Measurements from ENCODE around the gene GPHN. TPM values are rescaled to one million over a fixed set of nuclear protein-coding genes. Genes with fewer than 3 reads are reported as not detected.

GPHN gene
- total and polyA plus RNA-seq, 2 of the 4 experiments (the other 2 are of a cell fraction): 8.0 to 8.1 TPM

DNA sequence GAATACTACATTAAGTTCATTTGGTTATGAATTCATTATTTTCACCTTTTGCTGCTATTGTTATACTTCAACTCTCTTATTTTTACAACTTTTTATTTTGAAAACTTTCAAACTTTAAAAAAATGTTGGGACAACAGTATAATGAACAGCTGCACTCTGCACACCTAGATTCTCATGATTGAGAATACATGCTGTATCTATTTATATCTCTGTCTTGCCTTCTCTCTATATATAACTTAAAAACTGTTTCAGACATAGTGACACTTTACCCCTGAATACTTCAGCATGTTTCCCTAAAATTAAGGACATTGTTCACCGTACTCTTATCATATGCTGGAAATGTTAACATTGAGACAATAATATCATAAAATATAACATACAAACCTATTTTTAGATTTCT lies 237.1 kb downstream of the GPHN start:
- Histone ChIP-seq H3K4me1 (ENCODE audit: control insufficient read depth, insufficient read depth, low read length) (no peaks in the 10 kb centered on the region), H2AK5ac (ENCODE audit: low read depth, low read length) (no peak overlapping the region), H3K56ac (ENCODE audit: extremely low read depth, insufficient read depth, low read length) (no peak overlapping the region), H2BK5ac (ENCODE audit: low read depth, low read length, poor library complexity, severe bottlenecking) (no peak overlapping the region), H2BK20ac (ENCODE audit: low read depth, low read length) (no peak overlapping the region), H3K9ac (ENCODE audit: low read depth, low read length) (no peak overlapping the region), H3K79me1 (ENCODE audit: low read depth in 1 of 2, low read length in 2 of 2) (no peaks in the 10 kb centered on the region), H2AK9ac (replicated peaks; ENCODE audit: low read depth, low read length, poor library complexity) (no peak overlapping the region), H3K27ac (ENCODE audit: insufficient read depth, low read length) (no peak overlapping the region), H3K14ac (replicated peaks; ENCODE audit: low read depth, low read length) (no peak overlapping the region), H2BK120ac (ENCODE audit: low read depth, low read length) (no peak overlapping the region), H3K18ac (ENCODE audit: low read depth, low read length) (no peak overlapping the region), H4K91ac (ENCODE audit: insufficient read depth, low read depth, low read length) (no peak overlapping the region), H3K9me1 (ENCODE audit: insufficient read depth, low read length) (no peaks in the 10 kb centered on the region), H4K8ac (ENCODE audit: low read depth in 2 of 2, low read length in 2 of 2) (no peak overlapping the region), H2BK15ac (ENCODE audit: low read depth, low read length) (no peak overlapping the region), H3K4me2 (ENCODE audit: low read depth, low read length) (no peak overlapping the region), H3K36me3 (ENCODE audit: control insufficient read depth, insufficient read depth, low read length) (no peaks in the 10 kb centered on the region), H3K4me3 (ENCODE audit: insufficient read depth, low read depth, low read length) (no peak overlapping the region), H3K4ac (ENCODE audit: low read depth, low read length) (no peak overlapping the region), H3K27me3 (ENCODE audit: control insufficient read depth, insufficient read depth, low read length) (no peaks in the 10 kb centered on the region), H4K5ac (ENCODE audit: low read depth, low read length) (no peak overlapping the region), H3K23ac (ENCODE audit: low read depth, low read length) (no peak overlapping the region), H4K20me1 (ENCODE audit: insufficient read depth, low read length) (no peaks in the 10 kb centered on the region), H3K9me3 (ENCODE audit: control insufficient read depth, insufficient read depth, low read length) (no peaks in the 10 kb centered on the region), H2AFZ (replicated peaks; ENCODE audit: low read length, poor library complexity) (no peak overlapping the region)
- TF ChIP-seq, protein P1, sequence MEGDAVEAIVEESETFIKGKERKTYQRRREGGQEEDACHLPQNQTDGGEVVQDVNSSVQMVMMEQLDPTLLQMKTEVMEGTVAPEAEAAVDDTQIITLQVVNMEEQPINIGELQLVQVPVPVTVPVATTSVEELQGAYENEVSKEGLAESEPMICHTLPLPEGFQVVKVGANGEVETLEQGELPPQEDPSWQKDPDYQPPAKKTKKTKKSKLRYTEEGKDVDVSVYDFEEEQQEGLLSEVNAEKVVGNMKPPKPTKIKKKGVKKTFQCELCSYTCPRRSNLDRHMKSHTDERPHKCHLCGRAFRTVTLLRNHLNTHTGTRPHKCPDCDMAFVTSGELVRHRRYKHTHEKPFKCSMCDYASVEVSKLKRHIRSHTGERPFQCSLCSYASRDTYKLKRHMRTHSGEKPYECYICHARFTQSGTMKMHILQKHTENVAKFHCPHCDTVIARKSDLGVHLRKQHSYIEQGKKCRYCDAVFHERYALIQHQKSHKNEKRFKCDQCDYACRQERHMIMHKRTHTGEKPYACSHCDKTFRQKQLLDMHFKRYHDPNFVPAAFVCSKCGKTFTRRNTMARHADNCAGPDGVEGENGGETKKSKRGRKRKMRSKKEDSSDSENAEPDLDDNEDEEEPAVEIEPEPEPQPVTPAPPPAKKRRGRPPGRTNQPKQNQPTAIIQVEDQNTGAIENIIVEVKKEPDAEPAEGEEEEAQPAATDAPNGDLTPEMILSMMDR (conservative IDR thresholded peaks at IDR 0.05; ENCODE audit: low read depth, low read length): no peak
- TF ChIP-seq SMC3 (IDR thresholded peaks at IDR 0.05; ENCODE audit: low read depth, low read length) (no peak), MAFK (IDR thresholded peaks at IDR 0.05; ENCODE audit: low read depth, low read length) (no peak), CEBPB (IDR thresholded peaks at IDR 0.05; ENCODE audit: low read depth, low read length) (no peak)
- BruUV-seq (replicated peaks): no TSS peak
- DNase-seq (no peak), ATAC-seq (ENCODE audit: low read depth) (no peak)
- intact Hi-C loops (cut with micrococcal nuclease) (loop anchor here (5.0 to 10.0 kb wide), 3 partner anchors 248 to 390 kb away; no protein-coding TSS in a partner anchor), dilution Hi-C loops (cut with HindIII; ENCODE audit: low sequenced_read_pairs, unreplicated experiment) (no loop called here), in situ Hi-C loops (cut with MboI; ENCODE audit: low sequenced_read_pairs) (no loop called here)
- ChIA-PET CTCF (interaction anchor here (0.7 kb wide), 1 partner anchor 22 kb away, joined by 3 read pairs; no protein-coding TSS in a partner anchor), POLR2A (ENCODE audit: unreplicated experiment) (no interaction called here)
- no CpG with 5 or more reads among the region's 1 CpG for WGBS, 2 experiments (ENCODE audit: extremely low coverage in 2 of 2, insufficient read length in 1 of 2)
